ENCODE results near the gene PKD2L2.

The PKD2L2 gene

DNA sequence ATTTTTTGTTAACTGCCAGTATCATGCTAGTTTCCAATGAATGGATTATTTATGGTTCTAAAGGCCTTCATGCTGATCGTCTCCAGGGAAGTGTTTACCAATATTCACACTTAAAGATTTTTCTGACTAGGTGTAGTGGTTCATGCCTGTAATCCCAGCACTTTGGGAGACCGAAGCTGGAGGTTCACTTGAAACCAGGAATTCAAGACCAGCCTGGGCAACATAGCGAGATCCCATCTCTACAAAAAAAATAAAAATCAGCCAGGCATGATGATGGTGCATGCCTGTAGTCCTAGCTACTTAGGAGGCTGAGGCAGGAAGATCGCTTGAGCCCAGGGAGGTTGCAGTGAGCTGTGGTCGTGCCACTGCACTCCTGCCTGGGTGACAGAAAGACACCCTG is 100.2 kb downstream of the PKD2L2 start:
- Histone ChIP-seq H3K27ac (replicated peaks) (no peak overlapping the region), H3K4me3 (replicated peaks; ENCODE audit: insufficient read depth, low read length) (no peak overlapping the region), H3K27me3 (ENCODE audit: insufficient read depth, poor library complexity, severe bottlenecking) (no peaks in the 10 kb centered on the region)
- TF ChIP-seq SPI1 (IDR thresholded peaks at IDR 0.05; ENCODE audit: borderline replicate concordance, low read depth) (no peak), GABPA (IDR thresholded peaks at IDR 0.05; ENCODE audit: low read depth) (no peak), POLR2AphosphoS5 (IDR thresholded peaks at IDR 0.05; ENCODE audit: low read depth) (no peak)
- TF ChIP-seq, protein P1, sequence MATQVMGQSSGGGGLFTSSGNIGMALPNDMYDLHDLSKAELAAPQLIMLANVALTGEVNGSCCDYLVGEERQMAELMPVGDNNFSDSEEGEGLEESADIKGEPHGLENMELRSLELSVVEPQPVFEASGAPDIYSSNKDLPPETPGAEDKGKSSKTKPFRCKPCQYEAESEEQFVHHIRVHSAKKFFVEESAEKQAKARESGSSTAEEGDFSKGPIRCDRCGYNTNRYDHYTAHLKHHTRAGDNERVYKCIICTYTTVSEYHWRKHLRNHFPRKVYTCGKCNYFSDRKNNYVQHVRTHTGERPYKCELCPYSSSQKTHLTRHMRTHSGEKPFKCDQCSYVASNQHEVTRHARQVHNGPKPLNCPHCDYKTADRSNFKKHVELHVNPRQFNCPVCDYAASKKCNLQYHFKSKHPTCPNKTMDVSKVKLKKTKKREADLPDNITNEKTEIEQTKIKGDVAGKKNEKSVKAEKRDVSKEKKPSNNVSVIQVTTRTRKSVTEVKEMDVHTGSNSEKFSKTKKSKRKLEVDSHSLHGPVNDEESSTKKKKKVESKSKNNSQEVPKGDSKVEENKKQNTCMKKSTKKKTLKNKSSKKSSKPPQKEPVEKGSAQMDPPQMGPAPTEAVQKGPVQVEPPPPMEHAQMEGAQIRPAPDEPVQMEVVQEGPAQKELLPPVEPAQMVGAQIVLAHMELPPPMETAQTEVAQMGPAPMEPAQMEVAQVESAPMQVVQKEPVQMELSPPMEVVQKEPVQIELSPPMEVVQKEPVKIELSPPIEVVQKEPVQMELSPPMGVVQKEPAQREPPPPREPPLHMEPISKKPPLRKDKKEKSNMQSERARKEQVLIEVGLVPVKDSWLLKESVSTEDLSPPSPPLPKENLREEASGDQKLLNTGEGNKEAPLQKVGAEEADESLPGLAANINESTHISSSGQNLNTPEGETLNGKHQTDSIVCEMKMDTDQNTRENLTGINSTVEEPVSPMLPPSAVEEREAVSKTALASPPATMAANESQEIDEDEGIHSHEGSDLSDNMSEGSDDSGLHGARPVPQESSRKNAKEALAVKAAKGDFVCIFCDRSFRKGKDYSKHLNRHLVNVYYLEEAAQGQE (IDR thresholded peaks at IDR 0.05; ENCODE audit: insufficient replicate concordance, low read depth), result no peak
- TF ChIP-seq, protein P2, sequence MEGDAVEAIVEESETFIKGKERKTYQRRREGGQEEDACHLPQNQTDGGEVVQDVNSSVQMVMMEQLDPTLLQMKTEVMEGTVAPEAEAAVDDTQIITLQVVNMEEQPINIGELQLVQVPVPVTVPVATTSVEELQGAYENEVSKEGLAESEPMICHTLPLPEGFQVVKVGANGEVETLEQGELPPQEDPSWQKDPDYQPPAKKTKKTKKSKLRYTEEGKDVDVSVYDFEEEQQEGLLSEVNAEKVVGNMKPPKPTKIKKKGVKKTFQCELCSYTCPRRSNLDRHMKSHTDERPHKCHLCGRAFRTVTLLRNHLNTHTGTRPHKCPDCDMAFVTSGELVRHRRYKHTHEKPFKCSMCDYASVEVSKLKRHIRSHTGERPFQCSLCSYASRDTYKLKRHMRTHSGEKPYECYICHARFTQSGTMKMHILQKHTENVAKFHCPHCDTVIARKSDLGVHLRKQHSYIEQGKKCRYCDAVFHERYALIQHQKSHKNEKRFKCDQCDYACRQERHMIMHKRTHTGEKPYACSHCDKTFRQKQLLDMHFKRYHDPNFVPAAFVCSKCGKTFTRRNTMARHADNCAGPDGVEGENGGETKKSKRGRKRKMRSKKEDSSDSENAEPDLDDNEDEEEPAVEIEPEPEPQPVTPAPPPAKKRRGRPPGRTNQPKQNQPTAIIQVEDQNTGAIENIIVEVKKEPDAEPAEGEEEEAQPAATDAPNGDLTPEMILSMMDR (IDR thresholded peaks at IDR 0.05; ENCODE audit: insufficient read depth, low read length), result no peak
- no peak for DNase-seq (ENCODE audit: low read depth in 1 of 2, low spot score in 1 of 2)

All from HL-60 (cell line).